Endothelial cell of umbilical vein (primary cell): ENCODE data around the gene OAS3.

Experiments used
- EZH2 ChIP-seq: IDR thresholded peaks from 2 replicates; pipeline ENCODE4 v1.6.1; 2012; ENCODE audit warnings: borderline replicate concordance, low read depth, mild to moderate bottlenecking, moderate library complexity, low read length, inconsistent platforms; ENCODE audit not compliant: severe bottlenecking
- FOS ChIP-seq: IDR thresholded peaks from 2 replicates; pipeline ENCODE4 v1.6.1; 2011; ENCODE audit warnings: mild to moderate bottlenecking, low read length, moderate library complexity, borderline replicate concordance; ENCODE audit not compliant: insufficient read depth
- JUN ChIP-seq: IDR thresholded peaks from 2 replicates; pipeline ENCODE4 v1.6.1; 2011; ENCODE audit warnings: borderline replicate concordance, low read depth; ENCODE audit not compliant: insufficient read length, insufficient read depth
- POLR2A ChIP-seq: IDR thresholded peaks from 2 replicates; pipeline ENCODE4 v1.6.1; 2012; ENCODE audit warnings: low read depth, mild to moderate bottlenecking, control low read depth, low read length
- POLR2AphosphoS5 ChIP-seq: IDR thresholded peaks from 2 replicates; pipeline ENCODE4 v1.6.1; 2012; ENCODE audit warnings: low read depth, mild to moderate bottlenecking, control low read depth, low read length, moderate library complexity; ENCODE audit not compliant: insufficient read depth
- TF ChIP-seq, protein P1 (sequence below), 2 donors: IDR thresholded peaks; 1 replicate in 1 of 2; 2 replicates in 1 of 2; pipeline ENCODE4 v1.5.1; 2011; ENCODE audit warnings: low read length in 2 of 2, mild to moderate bottlenecking in 2 of 2, moderate library complexity in 2 of 2, control low read depth in 1 of 2, inconsistent platforms in 1 of 2, low read depth in 1 of 2; ENCODE audit not compliant: insufficient read depth in 1 of 2; ENCODE audit errors: extremely low read depth in 1 of 2
- TF ChIP-seq, protein P2 (sequence below): IDR thresholded peaks from 2 replicates; pipeline ENCODE4 v1.6.1; 2011; ENCODE audit not compliant: insufficient read depth, insufficient read length

DNA sequence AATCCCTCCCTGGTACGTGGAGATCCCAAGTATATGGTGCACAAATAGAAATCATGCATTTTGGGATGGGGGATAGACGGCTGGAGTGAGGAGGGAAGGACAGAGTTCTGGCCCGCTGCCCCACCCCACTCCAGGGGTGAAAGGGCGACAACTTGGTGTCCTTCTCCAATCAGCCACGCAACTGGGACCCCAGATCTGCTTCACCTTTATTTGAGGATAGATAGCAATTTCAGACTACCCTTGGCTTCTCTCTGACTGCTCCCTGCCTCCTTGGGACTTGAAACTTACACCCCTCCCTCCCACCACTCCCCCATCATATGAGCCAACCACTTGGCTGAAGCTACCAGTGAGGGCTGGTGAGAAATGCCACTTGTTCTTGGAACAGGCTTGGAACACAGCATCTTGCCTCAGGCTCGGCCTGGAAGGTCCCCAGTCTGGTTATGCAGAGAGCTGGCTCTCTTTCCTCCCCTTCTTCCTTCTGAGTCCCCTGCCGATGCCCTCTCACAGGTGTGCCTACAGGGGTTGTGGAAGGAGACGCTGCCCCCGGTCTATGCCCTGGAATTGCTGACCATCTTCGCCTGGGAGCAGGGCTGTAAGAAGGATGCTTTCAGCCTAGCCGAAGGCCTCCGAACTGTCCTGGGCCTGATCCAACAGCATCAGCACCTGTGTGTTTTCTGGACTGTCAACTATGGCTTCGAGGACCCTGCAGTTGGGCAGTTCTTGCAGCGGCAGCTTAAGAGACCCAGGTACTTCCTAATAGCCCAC, 8.1 kb downstream of the OAS3 start:
- TF ChIP-seq, protein P1, sequence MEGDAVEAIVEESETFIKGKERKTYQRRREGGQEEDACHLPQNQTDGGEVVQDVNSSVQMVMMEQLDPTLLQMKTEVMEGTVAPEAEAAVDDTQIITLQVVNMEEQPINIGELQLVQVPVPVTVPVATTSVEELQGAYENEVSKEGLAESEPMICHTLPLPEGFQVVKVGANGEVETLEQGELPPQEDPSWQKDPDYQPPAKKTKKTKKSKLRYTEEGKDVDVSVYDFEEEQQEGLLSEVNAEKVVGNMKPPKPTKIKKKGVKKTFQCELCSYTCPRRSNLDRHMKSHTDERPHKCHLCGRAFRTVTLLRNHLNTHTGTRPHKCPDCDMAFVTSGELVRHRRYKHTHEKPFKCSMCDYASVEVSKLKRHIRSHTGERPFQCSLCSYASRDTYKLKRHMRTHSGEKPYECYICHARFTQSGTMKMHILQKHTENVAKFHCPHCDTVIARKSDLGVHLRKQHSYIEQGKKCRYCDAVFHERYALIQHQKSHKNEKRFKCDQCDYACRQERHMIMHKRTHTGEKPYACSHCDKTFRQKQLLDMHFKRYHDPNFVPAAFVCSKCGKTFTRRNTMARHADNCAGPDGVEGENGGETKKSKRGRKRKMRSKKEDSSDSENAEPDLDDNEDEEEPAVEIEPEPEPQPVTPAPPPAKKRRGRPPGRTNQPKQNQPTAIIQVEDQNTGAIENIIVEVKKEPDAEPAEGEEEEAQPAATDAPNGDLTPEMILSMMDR (IDR thresholded peaks at IDR 0.05; ENCODE audit: extremely low read depth in 1 of 2, insufficient read depth in 1 of 2, low read depth in 1 of 2, low read length in 2 of 2) = no peak
- TF ChIP-seq POLR2A (no peak), EZH2 (no peak), FOS (no peak), POLR2AphosphoS5 (no peak), JUN (no peak)
- TF ChIP-seq, protein P2, sequence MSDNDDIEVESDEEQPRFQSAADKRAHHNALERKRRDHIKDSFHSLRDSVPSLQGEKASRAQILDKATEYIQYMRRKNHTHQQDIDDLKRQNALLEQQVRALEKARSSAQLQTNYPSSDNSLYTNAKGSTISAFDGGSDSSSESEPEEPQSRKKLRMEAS = no peak
